Neural cell (in vitro differentiated cells): ENCODE results near the gene SRCIN1. TPM values are rescaled to one million over a fixed set of nuclear protein-coding genes. Genes with fewer than 3 reads are reported as not detected.

Experiments used
- H2AFZ ChIP-seq: fragments of 200-600, 300-800 bp; sonication (generic), shearing (Covaris generic); 2 replicates; pipeline ENCODE4 v1.6.0; 2014; ENCODE audit warnings: low read depth, mild to moderate bottlenecking, antibody characterized with exemption, low read length, moderate library complexity
- H3F3A ChIP-seq: fragments of 200-600 bp; shearing (Covaris generic); 2 replicates; pipeline ENCODE4 v1.6.1; 2016; ENCODE audit warnings: mild to moderate bottlenecking, moderate library complexity, mixed read lengths, antibody characterized with exemption, low read length; ENCODE audit not compliant: insufficient read depth, poor library complexity, severe bottlenecking
- H3K27ac ChIP-seq: fragments of 200-600, 300-800 bp; sonication (generic), shearing (Covaris generic); 2 replicates; pipeline ENCODE4 v1.5.1; 2014; ENCODE audit warnings: mild to moderate bottlenecking, low read length, moderate library complexity
- H3K27me3 ChIP-seq: fragments of 300-800, 200-600 bp; sonication (generic), shearing (Covaris generic); 2 replicates; pipeline ENCODE4 v1.6.0; 2014; ENCODE audit warnings: mild to moderate bottlenecking, low read depth, low read length, moderate library complexity; ENCODE audit not compliant: insufficient read depth
- H3K36me3 ChIP-seq: fragments of 300-800, 200-600 bp; sonication (generic), shearing (Covaris generic); 2 replicates; pipeline ENCODE4 v1.5.1; 2014; ENCODE audit warnings: mild to moderate bottlenecking, antibody characterized with exemption, low read length, moderate library complexity; ENCODE audit not compliant: insufficient read depth
- H3K4me2 ChIP-seq: fragments of 300-800, 200-600 bp; sonication (generic), shearing (Covaris generic); 2 replicates; pipeline ENCODE4 v1.6.0; 2014; ENCODE audit warnings: mild to moderate bottlenecking, low read length
- H3K4me3 ChIP-seq: fragments of 300-800, 200-600 bp; sonication (generic), shearing (Covaris generic); 2 replicates; pipeline ENCODE4 v1.5.1; 2014; ENCODE audit warnings: mild to moderate bottlenecking, low read length, moderate library complexity
- H3K79me2 ChIP-seq: fragments of 200-600 bp; shearing (Covaris generic); replicated peaks from 2 replicates; pipeline ENCODE4 v1.6.0; 2014; ENCODE audit warnings: mild to moderate bottlenecking, low read length, moderate library complexity; ENCODE audit not compliant: insufficient read depth
- H3K9ac ChIP-seq: fragments of 300-800, 200-600 bp; sonication (generic), shearing (Covaris generic); 2 replicates; pipeline ENCODE4 v1.6.1; 2016; ENCODE audit warnings: mild to moderate bottlenecking, low read length, mixed read lengths
- H3K9me2 ChIP-seq: fragments of 200-600 bp; shearing (Covaris generic); 2 replicates; pipeline ENCODE4 v1.6.1; 2016; ENCODE audit warnings: mild to moderate bottlenecking, low read length, mixed read lengths; ENCODE audit not compliant: insufficient read depth
- H3K9me3 ChIP-seq: fragments of 200-600, 300-800 bp; sonication (generic), shearing (Covaris generic); 2 replicates; pipeline ENCODE4 v1.6.1; 2016; ENCODE audit warnings: mild to moderate bottlenecking, mixed run types, low read length, moderate library complexity, mixed read lengths
- H4K20me1 ChIP-seq: fragments of 200-600 bp; shearing (Covaris generic); 2 replicates; pipeline ENCODE4 v1.6.1; 2016; ENCODE audit warnings: mild to moderate bottlenecking, mixed run types; ENCODE audit not compliant: insufficient read depth
- CTCF ChIP-seq: fragments of 450-650 bp; IDR thresholded peaks from 2 replicates; pipeline ENCODE4 v1.5.1; 2014; ENCODE audit warnings: antibody characterized with exemption, mild to moderate bottlenecking, moderate library complexity; ENCODE audit not compliant: poor library complexity, severe bottlenecking
- EP300 ChIP-seq: fragments of 450-650 bp; conservative IDR thresholded peaks from 2 replicates; pipeline ENCODE4 v1.6.1; 2014; ENCODE audit warnings: antibody characterized with exemption, mild to moderate bottlenecking, moderate library complexity; ENCODE audit not compliant: poor library complexity, severe bottlenecking
- EZH2 ChIP-seq: fragments of 200-600, 300-800 bp; shearing (Covaris generic), sonication (generic); IDR thresholded peaks from 2 replicates; pipeline ENCODE4 v1.6.1; 2014; ENCODE audit warnings: antibody characterized with exemption, low read length, borderline replicate concordance, mild to moderate bottlenecking; ENCODE audit not compliant: insufficient read depth, poor library complexity, severe bottlenecking
- MXI1 ChIP-seq: fragments of 450-650 bp; conservative IDR thresholded peaks from 2 replicates; pipeline ENCODE4 v1.6.1; 2014; ENCODE audit warnings: antibody characterized with exemption, mild to moderate bottlenecking; ENCODE audit not compliant: poor library complexity, severe bottlenecking
- POLR2AphosphoS5 ChIP-seq: IDR thresholded peaks from 2 replicates; pipeline ENCODE4 v1.6.1; 2012
- RAD21 ChIP-seq: fragments of 450-650 bp; conservative IDR thresholded peaks from 2 replicates; pipeline ENCODE4 v1.6.1; 2014; ENCODE audit warnings: antibody characterized with exemption, mild to moderate bottlenecking, moderate library complexity
- REST ChIP-seq: IDR thresholded peaks from 2 replicates; pipeline ENCODE4 v1.6.1; 2012; ENCODE audit warnings: borderline replicate concordance
- SMC3 ChIP-seq: fragments of 450-650 bp; conservative IDR thresholded peaks from 2 replicates; pipeline ENCODE4 v1.6.1; 2014; ENCODE audit warnings: antibody characterized with exemption, mild to moderate bottlenecking, moderate library complexity; ENCODE audit not compliant: poor library complexity
- TAF1 ChIP-seq: IDR thresholded peaks from 2 replicates; pipeline ENCODE4 v1.6.1; 2012; ENCODE audit warnings: low read depth
- polyA plus RNA-seq: library from polyadenylated mRNA; depleted of rRNA; stranded (reverse); fragments of >200 nt; gene quantifications from 2 replicates; pipeline ENCODE4 v1.2.3, GENCODE V29; 2014

SRCIN1 gene
- polyA plus RNA-seq, 1 donor from 2014 or later: 18.0 TPM

- TF ChIP-seq TAF1 (no peak), CTCF (no peak), POLR2AphosphoS5 (no peak), MXI1 (no peak), EP300 (no peak), REST (no peak), SMC3 (no peak), RAD21 (no peak), EZH2 (no peak)
- peaks cover 49% of the 10 kb centered on the region for H4K20me1 ChIP-seq
- H3K4me3 ChIP-seq: no peak overlapping the region
- H3K9me3 ChIP-seq: no peaks in the 10 kb centered on the region
- no peak overlapping the region for H3K9ac ChIP-seq
- H3K36me3 ChIP-seq: no peaks in the 10 kb centered on the region
- H3F3A ChIP-seq: peaks cover 3% of the 10 kb centered on the region
- H3K9me2 ChIP-seq: no peaks in the 10 kb centered on the region
- peaks cover 32% of the 10 kb centered on the region for H3K79me2 ChIP-seq
- H3K4me2 ChIP-seq: no peak overlapping the region
- H2AFZ ChIP-seq: no peak overlapping the region
- no peaks in the 10 kb centered on the region for H3K27me3 ChIP-seq
- no peak overlapping the region for H3K27ac ChIP-seq
Measured at GRCh38 chr17:38597375-38597774, 8.4 kb downstream of the SRCIN1 start.

GRCh38 chr17:38596651-38597050 lies 9.1 kb downstream of the SRCIN1 start:
- Histone ChIP-seq H3F3A (no peaks in the 10 kb centered on the region), H3K9ac (no peak overlapping the region), H3K4me2 (no peak overlapping the region), H3K36me3 (no peaks in the 10 kb centered on the region), H3K9me3 (no peaks in the 10 kb centered on the region), H3K27ac (no peak overlapping the region), H3K9me2 (no peaks in the 10 kb centered on the region), H3K27me3 (no peaks in the 10 kb centered on the region), H3K79me2 (peaks cover 26% of the 10 kb centered on the region), H2AFZ (no peak overlapping the region), H4K20me1 (peaks cover 49% of the 10 kb centered on the region), H3K4me3 (no peak overlapping the region)
- TF ChIP-seq SMC3: no peak
- no peak for TF ChIP-seq EZH2
- no peak for TF ChIP-seq TAF1
- no peak for TF ChIP-seq RAD21
- TF ChIP-seq CTCF: no peak
- TF ChIP-seq MXI1: no peak
- no peak for TF ChIP-seq EP300
- no peak for TF ChIP-seq REST
